Right lung (tissue), 5 donors: ENCODE data around the gene USP7. TPM values are rescaled to one million over a fixed set of nuclear protein-coding genes. Genes with fewer than 3 reads are reported as not detected.
"Not testable (repeated sequence)": the region's sequence is repeated elsewhere in the genome, so short reads cannot be mapped to it uniquely, and the experiment has no call there.

Experiments
- DNase-seq, 2 donors: peaks; one replicate each; pipeline ENCODE4 v3.0.0-alpha.2; 2013
- polyA plus RNA-seq, 5 donors: library from polyadenylated mRNA; unstranded; fragments of 120-200 nt; gene quantifications; one replicate each; pipeline versions ENCODE4 v1.2.1 to v1.2.3, GENCODE V29; 2013; ENCODE audit warnings: inconsistent platforms in 1 of 5, low replicate concordance in 1 of 5; ENCODE audit not compliant: insufficient read length in 5 of 5, insufficient read depth in 1 of 5

Gene USP7
- polyA plus RNA-seq, 5 donors, result 97.9 to 145 (median 121) TPM

GRCh38 chr16:8880839-8881510, 82.7 kb downstream of the USP7 start:
- DNase-seq, result no peak

DNA sequence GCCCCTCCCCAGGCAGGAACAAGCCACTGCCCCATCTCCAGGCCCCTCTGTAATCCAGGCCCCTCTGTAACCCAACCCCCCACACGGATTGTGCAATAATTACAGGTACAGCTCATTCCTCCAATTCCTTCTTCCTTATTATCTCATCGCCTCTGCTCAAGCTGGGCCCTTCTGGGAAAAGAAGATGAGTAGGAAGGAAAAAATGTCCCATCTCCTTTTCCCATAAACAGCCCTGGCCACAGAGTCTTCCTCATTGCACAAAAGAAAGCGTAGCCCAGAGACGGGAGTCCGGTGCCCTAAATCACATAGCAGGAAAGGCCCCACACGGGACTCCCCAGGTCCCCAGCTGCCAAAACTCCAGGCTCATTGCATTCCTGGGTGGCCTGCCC, 85.2 kb downstream of the USP7 start:
- no peak for DNase-seq

DNA sequence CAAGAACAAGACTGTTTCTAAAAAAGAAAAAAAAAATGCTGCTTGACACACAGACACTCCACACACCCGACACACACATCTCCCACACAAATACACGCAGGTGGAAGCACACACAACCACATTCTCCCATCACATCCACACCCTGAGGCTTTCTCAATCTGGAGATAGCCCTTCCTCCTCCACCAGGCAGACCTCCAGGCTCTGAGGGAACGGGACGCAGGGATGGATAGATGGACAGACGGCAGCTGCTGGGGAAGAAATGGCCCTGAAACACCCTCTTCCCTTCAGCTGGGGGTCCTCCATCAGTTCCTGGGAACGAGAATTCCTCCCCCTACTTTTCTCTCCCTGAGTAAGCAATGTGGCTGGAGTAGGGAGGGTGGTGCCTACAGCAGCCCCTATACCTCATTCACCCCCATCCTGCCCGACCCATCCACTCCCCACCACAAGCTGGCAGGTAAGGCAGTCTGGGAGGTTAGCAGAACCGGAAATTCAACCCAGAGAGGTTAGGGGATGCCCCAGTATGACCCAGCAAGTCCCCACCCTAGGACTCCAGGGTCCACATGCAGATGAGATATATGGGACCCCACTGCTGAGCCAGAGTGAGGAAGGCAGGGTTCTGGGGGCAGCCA, 85.7 kb downstream of the USP7 start:
- no peak for DNase-seq

- DNase-seq, result not testable (repeated sequence)
Measured at GRCh38 chr16:8875317-8875716, 88.4 kb downstream of the USP7 start.

DNA sequence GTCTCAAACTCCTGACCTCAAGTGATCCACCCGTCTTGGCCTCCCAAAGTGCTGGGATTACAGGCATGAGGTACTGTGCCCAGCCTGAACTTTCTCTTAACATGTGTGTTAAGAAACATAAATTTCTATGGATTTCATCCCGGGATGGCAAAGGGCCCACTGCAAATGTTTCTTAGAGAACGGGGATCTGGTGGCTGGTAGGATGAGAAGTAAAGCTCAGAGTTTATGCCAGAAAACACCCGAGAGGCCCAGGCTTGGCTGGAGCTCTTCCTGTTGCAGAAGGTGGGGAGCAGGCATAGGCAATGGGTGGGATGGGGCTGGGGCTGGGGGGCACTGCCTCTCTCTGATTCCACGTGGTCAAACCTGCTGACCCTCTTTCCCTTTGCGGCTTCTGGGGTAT, 89.3 kb downstream of the USP7 start:
- no peak for DNase-seq

DNA sequence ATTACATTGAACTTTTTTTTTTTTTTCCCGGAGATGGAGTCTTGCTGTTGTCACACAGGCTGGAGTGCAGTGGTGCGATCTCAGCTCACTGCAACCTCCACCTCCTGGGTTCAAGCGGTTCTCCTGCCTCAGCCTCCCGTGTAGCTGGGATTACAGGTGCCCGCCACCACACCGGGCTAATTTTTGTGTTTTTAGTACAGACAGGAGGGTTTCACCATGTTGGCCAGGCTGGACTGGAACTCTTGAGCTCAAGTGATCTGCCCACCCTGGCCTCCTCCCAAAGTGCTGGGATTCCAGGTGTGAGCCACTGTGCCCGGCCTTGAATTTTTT, 89.9 kb downstream of the USP7 start:
- DNase-seq, result not testable (repeated sequence)

DNA sequence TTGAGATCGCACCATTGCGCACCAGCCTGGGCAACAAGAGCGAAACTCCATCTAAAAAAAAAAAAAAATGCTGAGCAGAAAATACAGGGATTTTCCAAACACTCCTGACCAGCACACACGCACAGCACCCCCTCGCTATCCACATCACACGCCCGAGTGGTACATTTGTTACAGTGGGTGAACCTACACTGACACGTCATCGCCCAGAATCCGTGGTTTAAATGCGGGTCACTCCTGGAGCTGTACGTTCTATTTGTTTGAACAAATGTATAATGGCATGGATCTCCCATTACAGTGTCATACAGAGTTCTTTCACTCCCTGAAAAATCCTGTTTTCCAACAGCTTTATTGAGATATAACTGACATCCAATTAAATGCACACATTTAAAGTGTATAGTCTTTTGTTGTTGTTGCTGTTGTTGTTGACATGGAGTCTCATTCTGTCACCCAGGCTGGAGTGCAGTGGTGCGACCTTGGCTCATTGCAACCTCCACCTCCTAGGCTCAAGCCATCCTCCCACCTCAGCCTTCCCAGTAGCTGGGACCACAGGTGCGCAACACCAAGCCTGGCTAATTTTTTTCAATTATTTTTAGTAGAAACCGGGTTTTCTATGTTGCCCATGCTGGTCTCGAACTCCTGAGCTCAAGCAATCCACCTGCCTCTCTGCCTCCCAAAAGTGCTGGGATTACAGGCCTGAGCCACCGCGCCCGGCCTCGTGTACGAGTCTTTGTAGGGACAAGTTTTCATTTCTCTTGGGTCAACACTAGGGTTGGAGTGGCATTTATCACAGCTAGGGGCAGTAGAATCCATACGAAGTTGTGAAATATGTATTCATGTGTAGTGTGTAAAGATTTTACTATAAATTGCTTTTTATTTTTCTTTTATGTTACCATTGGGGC, 90.5 kb downstream of the USP7 start:
- DNase-seq, result no peak

DNA sequence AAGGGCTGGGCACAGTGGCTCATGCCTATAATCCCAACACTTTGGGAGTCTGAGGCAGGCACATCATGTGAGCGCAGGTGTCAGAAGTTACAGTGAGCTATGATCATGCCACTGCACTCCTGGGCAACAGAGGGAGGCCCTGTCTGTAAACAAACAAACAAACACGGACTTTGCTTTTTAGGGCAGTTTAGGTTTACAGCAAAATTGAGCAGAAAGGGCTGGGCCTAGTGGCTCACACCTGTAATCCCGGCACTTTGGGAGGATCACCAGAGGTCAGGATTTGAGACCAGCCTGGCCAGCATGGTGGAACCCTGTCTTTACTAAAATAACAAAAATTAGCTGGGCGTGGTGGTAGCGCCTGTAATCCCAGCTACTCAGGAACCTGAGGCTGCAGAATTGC, 91.6 kb downstream of the USP7 start:
- no peak for DNase-seq

- DNase-seq, result not testable (repeated sequence)
Measured at GRCh38 chr16:8869988-8870241, 93.8 kb downstream of the USP7 start.

- no peak for DNase-seq
Measured at GRCh38 chr16:8869212-8869987, 94.3 kb downstream of the USP7 start.

GRCh38 chr16:8868416-8869211, 95.1 kb downstream of the USP7 start, which contains the start of gene CARHSP1:
CARHSP1 (minus strand) TSS chr16:8869006; CDS start chr16:8859328, 9,678 bp downstream.
- peak; percentile 89 to 92 for DNase-seq

DNA sequence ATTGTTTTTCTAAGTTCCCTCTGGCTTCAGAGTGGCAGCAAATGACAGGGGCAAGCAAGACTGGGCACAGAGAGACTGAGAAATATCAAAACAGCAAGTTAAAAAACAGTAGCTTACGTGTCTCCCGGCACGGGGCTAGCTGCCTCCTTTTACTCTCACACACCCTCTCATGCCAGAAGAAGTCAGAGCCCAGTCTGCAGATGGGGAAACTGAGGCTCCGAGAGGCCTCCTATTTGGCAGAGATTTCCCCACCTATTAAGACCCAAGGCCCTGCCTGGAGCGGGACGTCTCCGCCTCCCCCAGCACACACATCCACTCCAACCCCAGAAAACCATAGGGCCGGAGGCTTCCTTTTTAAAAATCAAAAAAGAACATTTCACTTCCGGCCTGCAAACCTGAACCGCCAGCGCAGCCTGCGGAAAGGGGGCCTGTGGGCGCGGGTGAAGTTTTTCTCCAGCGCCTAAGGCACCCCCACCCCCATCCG, 95.7 kb downstream of the USP7 start:
- DNase-seq, result peak in 1 of 2 donors; percentile 21

- DNase-seq, result peak; percentile 37 to 40
Measured at GRCh38 chr16:8867216-8867931, 96.3 kb downstream of the USP7 start.

GRCh38 chr16:8866884-8867215, 96.9 kb downstream of the USP7 start:
- DNase-seq, result no peak

- peak; percentile 69 to 70 for DNase-seq
Measured at GRCh38 chr16:8866118-8866883, 97.4 kb downstream of the USP7 start.

- no peak for DNase-seq
Measured at GRCh38 chr16:8865145-8865882, 98.4 kb downstream of the USP7 start.

DNA sequence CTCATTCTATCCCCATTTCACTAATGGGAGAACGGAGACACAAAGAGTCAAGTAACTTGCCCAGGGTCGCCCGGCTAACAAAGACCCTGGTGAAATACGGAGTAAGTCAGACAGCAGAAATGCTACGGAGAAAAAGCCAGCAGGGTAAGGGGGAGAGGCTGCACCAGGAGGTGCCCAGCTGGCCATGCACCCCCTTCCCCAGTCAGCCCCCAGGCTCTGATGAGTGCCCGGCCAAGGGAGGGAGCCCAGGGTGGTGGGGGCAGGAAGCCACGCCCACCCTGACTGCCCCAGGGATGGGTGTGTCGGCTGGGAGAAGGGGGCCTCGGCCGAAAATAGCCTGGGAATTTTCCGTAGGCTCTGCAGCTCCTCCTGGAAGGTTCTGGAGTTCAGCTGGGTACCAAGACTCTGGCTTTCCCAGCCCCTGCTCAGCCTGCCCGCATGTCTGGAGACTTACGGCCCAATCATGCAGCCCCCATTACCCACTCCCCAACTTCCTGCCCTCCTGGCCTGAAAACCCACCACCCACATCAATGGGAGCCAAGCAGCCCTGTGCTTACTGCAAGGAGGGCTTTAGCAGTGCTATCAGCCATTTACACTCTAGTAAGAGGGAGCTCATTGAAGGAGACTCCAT, 99.1 kb downstream of the USP7 start:
- no peak for DNase-seq

- no peak for DNase-seq
Measured at GRCh38 chr16:8863594-8864424, 99.9 kb downstream of the USP7 start.
